BE2C (cell line): ENCODE results near the gene ARHGEF12.
"Not testable (repeated sequence)": the region's sequence is repeated elsewhere in the genome, so short reads cannot be mapped to it uniquely, and the experiment has no call there.

Experiments used
- DNase-seq: peaks from one replicate; pipeline ENCODE4 v3.0.0-alpha.2; 2020
- H3K27me3 ChIP-seq: fragments of 250-450 bp; sonication (Bioruptor Pico); 2 replicates; pipeline ENCODE4 v1.5.1; 2020; ENCODE audit warnings: mild to moderate bottlenecking
- H3K36me3 ChIP-seq: fragments of 250-450 bp; sonication (Bioruptor Pico); 2 replicates; pipeline ENCODE4 v1.5.1; 2020; ENCODE audit warnings: mild to moderate bottlenecking
- H3K4me1 ChIP-seq: fragments of 250-450 bp; sonication (Bioruptor Pico); 2 replicates; pipeline ENCODE4 v1.5.1; 2020
- H3K4me3 ChIP-seq: 2 replicates; pipeline ENCODE4 v1.5.1; 2011; ENCODE audit warnings: low read depth, low read length
- H3K9me3 ChIP-seq: fragments of 250-450 bp; sonication (Bioruptor Pico); 2 replicates; pipeline ENCODE4 v1.5.1; 2020
- TF ChIP-seq, protein P1 (sequence below): IDR thresholded peaks from 2 replicates; pipeline ENCODE4 v1.5.1; 2012; ENCODE audit warnings: mild to moderate bottlenecking, low read depth, low read length

ARHGEF12 gene

GRCh38 chr11:120494595-120494994, 158.4 kb downstream of the ARHGEF12 start:
- Histone ChIP-seq H3K9me3 (no peaks in the 10 kb centered on the region), H3K4me1 (no peaks in the 10 kb centered on the region), H3K27me3 (no peaks in the 10 kb centered on the region), H3K36me3 (no peaks in the 10 kb centered on the region), H3K4me3 (no peak overlapping the region)
- no peak for DNase-seq
- TF ChIP-seq, protein P1, sequence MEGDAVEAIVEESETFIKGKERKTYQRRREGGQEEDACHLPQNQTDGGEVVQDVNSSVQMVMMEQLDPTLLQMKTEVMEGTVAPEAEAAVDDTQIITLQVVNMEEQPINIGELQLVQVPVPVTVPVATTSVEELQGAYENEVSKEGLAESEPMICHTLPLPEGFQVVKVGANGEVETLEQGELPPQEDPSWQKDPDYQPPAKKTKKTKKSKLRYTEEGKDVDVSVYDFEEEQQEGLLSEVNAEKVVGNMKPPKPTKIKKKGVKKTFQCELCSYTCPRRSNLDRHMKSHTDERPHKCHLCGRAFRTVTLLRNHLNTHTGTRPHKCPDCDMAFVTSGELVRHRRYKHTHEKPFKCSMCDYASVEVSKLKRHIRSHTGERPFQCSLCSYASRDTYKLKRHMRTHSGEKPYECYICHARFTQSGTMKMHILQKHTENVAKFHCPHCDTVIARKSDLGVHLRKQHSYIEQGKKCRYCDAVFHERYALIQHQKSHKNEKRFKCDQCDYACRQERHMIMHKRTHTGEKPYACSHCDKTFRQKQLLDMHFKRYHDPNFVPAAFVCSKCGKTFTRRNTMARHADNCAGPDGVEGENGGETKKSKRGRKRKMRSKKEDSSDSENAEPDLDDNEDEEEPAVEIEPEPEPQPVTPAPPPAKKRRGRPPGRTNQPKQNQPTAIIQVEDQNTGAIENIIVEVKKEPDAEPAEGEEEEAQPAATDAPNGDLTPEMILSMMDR: no peak

DNA sequence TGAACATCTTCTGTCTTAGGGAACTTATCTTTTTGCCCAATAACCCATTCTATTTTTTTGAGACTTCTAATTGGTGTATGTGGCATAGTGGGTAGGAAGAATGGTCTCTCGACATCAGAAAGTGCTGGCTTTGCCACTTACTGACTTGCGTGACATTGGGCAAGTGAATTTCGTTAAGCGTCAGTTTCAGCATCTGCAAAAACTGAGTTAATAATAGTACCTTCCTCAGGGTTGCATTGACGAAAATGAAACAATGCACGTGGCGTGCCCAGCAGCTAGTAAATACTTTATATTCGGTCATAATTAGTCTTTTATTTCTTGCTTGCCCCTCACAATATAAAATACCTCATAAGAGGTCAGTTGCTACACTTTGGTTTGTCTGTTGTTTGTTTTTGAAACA, 162.9 kb downstream of the ARHGEF12 start:
- Histone ChIP-seq H3K9me3 (no peaks in the 10 kb centered on the region), H3K36me3 (no peaks in the 10 kb centered on the region), H3K4me1 (no peaks in the 10 kb centered on the region), H3K27me3 (no peaks in the 10 kb centered on the region), H3K4me3 (no peak overlapping the region)
- no peak for DNase-seq
- TF ChIP-seq, protein P1: no peak

GRCh38 chr11:120499859-120500258, 163.6 kb downstream of the ARHGEF12 start:
- H3K4me1 ChIP-seq: no peaks in the 10 kb centered on the region

GRCh38 chr11:120500414-120501071, 164.3 kb downstream of the ARHGEF12 start:
- Histone ChIP-seq H3K36me3 (no peaks in the 10 kb centered on the region), H3K9me3 (no peaks in the 10 kb centered on the region), H3K4me3 (no peak overlapping the region), H3K4me1 (no peaks in the 10 kb centered on the region), H3K27me3 (no peaks in the 10 kb centered on the region)
- TF ChIP-seq, protein P1: peak; percentile 2; the same call in 1 of the 2 replicates
- no peak for DNase-seq

More at GRCh38 chr11:120499859-120500258, 163.6 kb downstream of the ARHGEF12 start:
- Histone ChIP-seq H3K9me3 (no peaks in the 10 kb centered on the region), H3K4me3 (no peak overlapping the region), H3K27me3 (no peaks in the 10 kb centered on the region), H3K36me3 (no peaks in the 10 kb centered on the region)
- TF ChIP-seq, protein P1: no peak
- DNase-seq: no peak

- no peak for DNase-seq
- Histone ChIP-seq H3K9me3 (no peaks in the 10 kb centered on the region), H3K4me3 (no peak overlapping the region), H3K4me1 (no peaks in the 10 kb centered on the region), H3K27me3 (no peaks in the 10 kb centered on the region), H3K36me3 (no peaks in the 10 kb centered on the region)
- TF ChIP-seq, protein P1: no peak
Observed at GRCh38 chr11:120501440-120501839, 165.2 kb downstream of the ARHGEF12 start.

- Histone ChIP-seq H3K27me3 (no peaks in the 10 kb centered on the region), H3K4me1 (no peaks in the 10 kb centered on the region), H3K4me3 (no peak overlapping the region), H3K36me3 (no peaks in the 10 kb centered on the region), H3K9me3 (no peaks in the 10 kb centered on the region)
- DNase-seq: no peak
- TF ChIP-seq, protein P1: no peak
Observed at GRCh38 chr11:120501976-120502755, 166.0 kb downstream of the ARHGEF12 start.

- H3K4me3 ChIP-seq, H3K9me3 ChIP-seq, DNase-seq, H3K36me3 ChIP-seq, H3K4me1 ChIP-seq, H3K27me3 ChIP-seq: not testable (repeated sequence)
Observed at GRCh38 chr11:120503529-120503928, 167.3 kb downstream of the ARHGEF12 start.
